DMS 273 (cell line): ENCODE measurements around the gene LENEP.
A peak's percentile ranks its signal among the peaks of the same experiment; 100 is the strongest.

ENCODE experiments used
- DNase-seq: peaks from one replicate; lab custom pipeline; 2025; ENCODE audit not compliant: unreplicated experiment; lab: John Stamatoyannopoulos, UW

Gene LENEP

GRCh38 chr1:154998201-154998780 is 4.9 kb downstream of the LENEP start:
- DNase-seq: no peak

- DNase-seq: peak; percentile 77
Measured at GRCh38 chr1:154998818-154999570, 5.6 kb downstream of the LENEP start.

- DNase-seq: no peak
Measured at GRCh38 chr1:154999571-155000410, 6.4 kb downstream of the LENEP start.

- no peak for DNase-seq
Measured at GRCh38 chr1:155000411-155000725, 7.0 kb downstream of the LENEP start.

- DNase-seq: peak; percentile 95
Measured at GRCh38 chr1:155000726-155001424, 7.5 kb downstream of the LENEP start.

GRCh38 chr1:155001425-155001674 is 8.0 kb downstream of the LENEP start:
- no peak for DNase-seq

- peak; percentile 99 for DNase-seq
Measured at GRCh38 chr1:155001675-155002463, 8.5 kb downstream of the LENEP start.

- DNase-seq: peak; percentile 71
Measured at GRCh38 chr1:155002464-155003226, 9.3 kb downstream of the LENEP start, which contains the start of gene ZBTB7B. Gene ZBTB7B, plus strand, starts transcription at chr1:155002802. Its CDS starts 11,859 bp downstream, at chr1:155014661.

GRCh38 chr1:155003227-155003765 is 9.9 kb downstream of the LENEP start:
- peak; percentile 71 for DNase-seq

- DNase-seq: peak; percentile 71
Measured at GRCh38 chr1:155003766-155004351, 10.5 kb downstream of the LENEP start.

GRCh38 chr1:155004352-155005075 is 11.1 kb downstream of the LENEP start:
- DNase-seq: no peak

GRCh38 chr1:155005076-155006011 is 12.0 kb downstream of the LENEP start:
- peak; percentile 79 for DNase-seq

GRCh38 chr1:155006601-155007101 is 13.3 kb downstream of the LENEP start:
- peak; percentile 77 for DNase-seq

- no peak for DNase-seq
Measured at GRCh38 chr1:155007251-155007828, 14.0 kb downstream of the LENEP start.

- no peak for DNase-seq
Measured at GRCh38 chr1:155008015-155008941, 14.9 kb downstream of the LENEP start.

- no peak for DNase-seq
Measured at GRCh38 chr1:155009221-155009711, 15.9 kb downstream of the LENEP start.
